NB4 (cell line): ENCODE measurements around the gene SLC12A6.

Experiments
- MYC ChIP-seq: IDR thresholded peaks from 2 replicates; pipeline ENCODE4 v1.6.1; 2011; ENCODE audit warnings: low read depth, low read length
- POLR2A ChIP-seq: IDR thresholded peaks from 2 replicates; pipeline ENCODE4 v1.6.1; 2011; ENCODE audit warnings: mild to moderate bottlenecking; ENCODE audit not compliant: insufficient read length; ENCODE audit errors: extremely low read depth
- TF ChIP-seq, protein P1 (sequence below): IDR thresholded peaks from one replicate; pipeline ENCODE4 v1.5.1; 2012; ENCODE audit warnings: low read depth, low read length

DNA sequence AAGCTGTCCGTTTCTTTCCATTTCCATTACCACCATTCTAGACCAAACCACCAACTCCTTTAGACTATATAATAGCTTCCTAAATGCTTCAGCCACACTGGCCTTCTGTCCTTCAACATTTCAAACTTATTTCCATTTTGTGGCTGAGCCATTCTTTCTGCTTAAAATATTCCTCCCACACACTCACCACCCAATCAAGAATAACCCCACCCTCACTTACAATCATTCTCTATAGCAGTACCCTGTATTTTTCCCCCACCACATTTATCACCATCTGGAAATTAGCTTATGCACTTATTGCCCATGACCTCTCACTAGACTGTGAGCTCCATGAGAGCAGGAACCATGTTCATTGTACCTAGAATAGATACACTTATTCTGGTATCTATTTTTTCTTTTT, 134.3 kb downstream of the SLC12A6 start:
- TF ChIP-seq, protein P1, sequence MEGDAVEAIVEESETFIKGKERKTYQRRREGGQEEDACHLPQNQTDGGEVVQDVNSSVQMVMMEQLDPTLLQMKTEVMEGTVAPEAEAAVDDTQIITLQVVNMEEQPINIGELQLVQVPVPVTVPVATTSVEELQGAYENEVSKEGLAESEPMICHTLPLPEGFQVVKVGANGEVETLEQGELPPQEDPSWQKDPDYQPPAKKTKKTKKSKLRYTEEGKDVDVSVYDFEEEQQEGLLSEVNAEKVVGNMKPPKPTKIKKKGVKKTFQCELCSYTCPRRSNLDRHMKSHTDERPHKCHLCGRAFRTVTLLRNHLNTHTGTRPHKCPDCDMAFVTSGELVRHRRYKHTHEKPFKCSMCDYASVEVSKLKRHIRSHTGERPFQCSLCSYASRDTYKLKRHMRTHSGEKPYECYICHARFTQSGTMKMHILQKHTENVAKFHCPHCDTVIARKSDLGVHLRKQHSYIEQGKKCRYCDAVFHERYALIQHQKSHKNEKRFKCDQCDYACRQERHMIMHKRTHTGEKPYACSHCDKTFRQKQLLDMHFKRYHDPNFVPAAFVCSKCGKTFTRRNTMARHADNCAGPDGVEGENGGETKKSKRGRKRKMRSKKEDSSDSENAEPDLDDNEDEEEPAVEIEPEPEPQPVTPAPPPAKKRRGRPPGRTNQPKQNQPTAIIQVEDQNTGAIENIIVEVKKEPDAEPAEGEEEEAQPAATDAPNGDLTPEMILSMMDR, result no peak
- no peak for TF ChIP-seq POLR2A
- TF ChIP-seq MYC, result no peak
